HG03280 (cell line): ENCODE measurements around the gene HCFC1.
A peak's percentile ranks its signal among the peaks of the same experiment; 100 is the strongest.

ENCODE experiments used
- ATAC-seq: cut with Tn5 transposase; IDR thresholded peaks from one replicate; pipeline ENCODE4 v1.9.1; 2021; ENCODE audit warnings: mild to moderate bottlenecking, moderate library complexity; ENCODE audit not compliant: unreplicated experiment

The HCFC1 gene

GRCh38 chrX:153974726-153975286 lies 3.2 kb upstream of the HCFC1 start:
- no peak for ATAC-seq

DNA sequence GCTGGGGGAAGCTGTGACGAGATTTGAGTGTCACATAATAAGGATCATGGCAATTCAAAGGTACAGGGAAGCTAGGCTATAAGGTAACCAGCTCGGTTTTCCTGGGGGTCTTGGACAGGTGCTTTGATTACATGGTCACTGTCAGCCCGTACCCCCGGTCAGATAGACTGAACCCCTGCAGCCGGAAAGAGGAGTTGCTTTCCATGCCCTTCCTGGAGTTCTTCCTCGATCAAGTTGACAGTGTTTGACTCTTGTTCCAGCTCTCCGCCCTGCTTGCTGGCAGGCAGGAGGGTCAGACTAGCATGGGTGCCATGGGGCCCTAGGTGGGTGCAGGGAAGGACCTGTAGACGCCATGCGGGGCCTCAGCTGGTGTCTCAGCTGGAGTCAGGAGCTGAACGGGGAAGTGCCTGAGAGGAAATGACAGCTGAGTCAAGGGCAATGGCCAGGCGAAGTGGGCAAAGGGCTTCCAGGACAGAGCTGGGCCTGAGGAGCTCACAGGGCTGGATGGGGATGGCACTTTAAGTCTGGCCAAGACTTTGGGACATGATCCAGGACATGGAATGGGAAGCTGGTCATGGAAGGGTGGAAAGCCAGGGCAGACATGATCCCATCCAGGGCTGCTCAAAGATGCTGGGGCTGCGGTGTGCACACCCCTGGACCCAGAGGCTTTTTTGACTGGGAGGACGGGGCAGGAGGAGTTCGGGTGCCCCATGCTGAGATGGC lies 2.5 kb upstream of the HCFC1 start:
- ATAC-seq: no peak

DNA sequence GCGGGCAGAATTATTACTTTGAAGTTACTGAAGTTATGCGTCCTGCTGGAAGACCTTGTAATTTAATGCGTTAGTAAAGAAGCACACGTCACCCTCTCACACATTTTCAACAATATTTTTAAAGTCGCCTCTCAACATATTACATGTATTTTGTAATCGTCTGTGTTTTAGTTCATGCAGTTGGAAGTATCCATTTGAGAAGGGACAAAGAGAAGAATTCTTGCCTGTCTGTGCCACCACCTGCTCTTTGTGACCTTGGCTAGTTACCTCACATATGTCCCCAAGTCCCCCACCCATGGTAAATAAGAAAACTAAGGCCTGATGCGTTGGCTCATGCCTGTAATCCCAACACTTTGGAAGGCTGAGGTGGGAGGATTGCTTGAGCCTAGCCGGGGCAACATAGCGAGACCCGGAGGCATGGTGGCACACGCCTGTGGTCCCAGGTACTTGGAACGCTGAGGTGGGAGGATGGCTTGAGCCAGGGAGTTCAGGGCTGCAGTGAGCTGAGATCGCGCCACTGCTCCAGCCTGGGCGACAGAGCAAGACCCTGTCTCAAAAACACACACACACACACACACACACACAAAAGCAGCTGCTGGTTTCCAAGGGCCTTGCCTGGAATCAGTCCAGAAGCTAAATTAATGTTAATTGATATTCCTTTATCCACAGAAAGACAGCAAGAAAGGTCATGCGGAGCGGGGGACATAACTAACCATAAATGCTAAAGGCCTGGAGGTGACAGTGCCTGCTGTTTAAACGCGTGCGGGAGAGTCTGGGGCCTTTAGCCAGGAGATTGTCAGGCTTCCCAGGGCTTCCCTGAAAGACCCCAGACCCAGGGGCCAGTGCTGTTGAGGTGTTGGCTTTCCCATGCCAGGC lies 1.7 kb upstream of the HCFC1 start:
- ATAC-seq: no peak

- peak; percentile 54 for ATAC-seq
Observed at GRCh38 chrX:153972368-153973126, 929 bp upstream of the HCFC1 start, which contains the start of gene TMEM187. Gene TMEM187, plus strand, starts transcription at chrX:153972754. Its CDS starts 9,309 bp downstream, at chrX:153982063.

GRCh38 chrX:153971124-153971449 lies 531 bp downstream of the HCFC1 start:
- peak; percentile 34 for ATAC-seq

- no peak for ATAC-seq
Observed at GRCh38 chrX:153970357-153971123, 1.1 kb downstream of the HCFC1 start.

- no peak for ATAC-seq
Observed at GRCh38 chrX:153969904-153970356, 1.7 kb downstream of the HCFC1 start.

DNA sequence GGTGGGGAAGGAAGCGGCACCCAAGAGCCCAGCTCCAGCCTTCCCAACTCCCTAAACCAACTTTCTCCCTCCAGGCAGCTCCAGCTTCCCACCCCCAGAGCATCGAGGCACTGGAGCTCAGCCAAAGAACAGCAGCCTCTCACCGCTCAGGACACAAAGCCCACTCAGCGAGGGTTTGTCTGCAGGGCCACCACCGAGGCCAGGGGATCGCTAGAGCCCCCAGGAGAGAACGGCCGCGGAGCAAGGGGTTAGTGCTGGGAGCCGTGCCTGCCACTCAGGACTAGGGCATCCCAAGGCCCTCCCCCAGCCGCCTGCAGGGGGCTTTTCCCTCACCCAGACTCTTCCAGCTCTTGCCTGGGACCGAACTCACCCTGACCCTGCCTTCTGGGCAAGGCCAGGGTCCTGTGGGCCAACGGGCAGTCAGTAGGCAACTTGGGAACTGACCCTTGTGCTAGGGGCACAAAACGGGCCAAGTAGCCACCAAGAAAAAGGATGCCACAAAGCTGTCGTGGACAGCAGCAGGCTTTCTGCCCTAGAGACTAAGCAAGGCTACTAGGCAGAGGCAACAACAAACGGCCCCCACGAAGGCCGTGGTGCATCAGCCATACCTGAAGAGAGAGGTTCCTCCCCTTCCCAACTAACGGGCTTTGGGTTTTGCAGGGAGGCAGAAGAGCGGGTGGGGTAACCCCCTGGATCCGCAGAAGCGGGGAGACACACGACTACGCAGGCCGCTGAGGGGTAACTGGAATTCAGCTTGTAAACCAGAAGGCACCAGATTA lies 2.3 kb downstream of the HCFC1 start:
- ATAC-seq: no peak

DNA sequence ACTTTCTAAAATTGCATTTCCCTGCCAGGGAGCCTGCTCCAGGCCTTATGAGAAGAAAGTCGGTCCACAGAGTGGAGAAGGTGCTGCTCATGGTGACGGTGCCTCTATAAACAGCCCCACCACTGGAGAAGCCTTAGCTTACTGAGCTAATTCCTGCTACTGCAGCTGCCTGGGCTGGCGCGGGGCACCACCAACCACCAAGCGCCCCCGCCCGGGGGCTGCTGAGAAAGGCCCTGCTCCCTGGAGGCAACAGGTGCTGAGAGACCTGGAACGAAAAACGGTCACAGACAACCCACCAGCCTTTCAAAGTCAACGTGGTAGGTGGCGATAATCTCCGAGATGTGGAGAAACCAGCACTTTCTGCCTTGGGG lies 2.9 kb downstream of the HCFC1 start:
- no peak for ATAC-seq

DNA sequence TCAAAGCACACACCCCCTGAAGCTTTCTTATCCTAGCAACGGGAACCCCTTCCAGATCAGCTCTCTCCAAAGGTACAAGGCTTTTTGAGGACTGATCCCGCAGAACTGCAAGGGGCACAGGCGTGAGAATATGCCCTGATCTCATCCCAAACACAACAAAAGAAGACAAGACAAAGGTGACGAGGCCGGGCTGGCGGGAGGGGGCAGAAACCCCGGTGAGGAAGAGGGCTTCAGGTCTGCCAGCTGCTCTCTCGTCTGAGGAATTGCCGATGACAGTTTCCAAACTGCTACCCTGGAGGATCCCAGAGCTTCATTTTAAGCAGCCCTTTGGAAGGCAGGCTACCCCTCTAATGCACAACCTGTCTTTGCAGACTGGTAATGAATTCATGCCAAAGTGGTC lies 3.4 kb downstream of the HCFC1 start:
- no peak for ATAC-seq

GRCh38 chrX:153967536-153968224 lies 3.9 kb downstream of the HCFC1 start:
- no peak for ATAC-seq

DNA sequence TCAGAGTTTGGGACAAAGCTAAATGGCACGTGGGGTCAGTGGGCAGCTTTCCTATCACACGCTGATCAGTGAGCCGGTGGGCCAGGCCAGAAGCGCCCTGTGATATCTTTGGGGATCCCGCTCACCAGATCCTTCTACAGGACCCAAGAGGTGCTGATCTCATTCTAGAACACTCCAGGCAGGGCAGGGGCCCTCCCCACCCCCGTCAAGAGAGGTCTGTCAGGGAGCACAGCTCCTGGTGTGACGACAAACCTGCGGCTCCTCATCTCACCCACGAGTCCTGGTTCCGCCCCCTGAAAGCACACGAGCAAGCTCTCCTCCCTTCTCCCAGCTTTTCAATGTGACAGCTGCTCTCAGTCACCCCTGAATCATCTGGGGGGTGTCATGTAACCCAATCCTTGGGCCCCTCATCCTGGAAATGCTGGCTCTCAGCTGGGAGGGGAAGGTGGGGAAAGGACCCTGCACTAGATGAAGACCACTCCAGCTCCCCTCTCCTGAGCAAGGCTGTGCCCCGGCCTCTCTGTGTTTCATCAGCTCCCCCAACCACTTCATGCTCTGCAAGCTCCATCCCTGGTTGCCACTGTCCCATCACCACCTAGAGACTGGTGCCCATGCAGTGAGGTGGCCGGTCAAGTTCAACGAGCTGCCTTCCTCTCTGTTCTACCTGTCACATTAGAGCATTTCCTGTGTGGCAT lies 4.6 kb downstream of the HCFC1 start:
- ATAC-seq: no peak

DNA sequence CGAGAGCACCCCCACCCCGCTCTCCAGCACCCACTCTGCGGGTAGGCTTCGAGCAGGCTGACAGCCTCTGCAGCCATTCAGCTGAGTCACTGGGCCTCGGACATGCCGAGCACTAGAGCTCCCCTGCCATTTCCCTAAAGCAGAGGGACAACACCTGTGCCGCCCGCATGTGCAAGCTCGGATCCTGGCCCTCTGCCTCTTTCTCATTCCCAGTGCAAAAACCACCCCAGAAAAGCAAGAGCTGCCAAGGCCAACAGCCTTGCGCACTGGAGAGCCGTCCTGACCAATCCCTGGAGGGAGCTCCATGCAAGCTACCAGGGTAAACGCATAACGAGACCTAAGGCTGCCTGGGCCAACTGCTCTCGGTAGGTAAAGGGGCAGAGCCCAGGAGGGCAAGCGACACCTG lies 5.3 kb downstream of the HCFC1 start:
- ATAC-seq: no peak

DNA sequence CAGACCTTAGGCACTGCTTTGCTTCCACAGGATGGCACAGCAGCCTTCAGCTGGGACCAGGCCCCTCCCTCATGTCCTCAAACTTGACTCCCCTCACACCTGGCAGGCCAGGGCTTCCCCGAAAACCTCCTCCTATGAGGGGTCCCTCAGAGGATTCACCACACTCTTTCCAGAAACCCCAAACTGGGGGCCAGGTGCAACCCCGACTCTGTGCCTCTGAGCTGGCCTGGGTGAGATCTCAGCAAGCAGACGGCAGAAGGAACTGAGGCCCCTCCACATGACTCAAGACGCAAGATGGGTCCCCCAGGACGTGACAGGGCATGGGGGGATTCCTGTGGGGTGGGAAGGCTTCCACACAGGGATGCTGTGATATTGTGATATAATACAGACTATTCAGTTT lies 6.2 kb downstream of the HCFC1 start:
- no peak for ATAC-seq

DNA sequence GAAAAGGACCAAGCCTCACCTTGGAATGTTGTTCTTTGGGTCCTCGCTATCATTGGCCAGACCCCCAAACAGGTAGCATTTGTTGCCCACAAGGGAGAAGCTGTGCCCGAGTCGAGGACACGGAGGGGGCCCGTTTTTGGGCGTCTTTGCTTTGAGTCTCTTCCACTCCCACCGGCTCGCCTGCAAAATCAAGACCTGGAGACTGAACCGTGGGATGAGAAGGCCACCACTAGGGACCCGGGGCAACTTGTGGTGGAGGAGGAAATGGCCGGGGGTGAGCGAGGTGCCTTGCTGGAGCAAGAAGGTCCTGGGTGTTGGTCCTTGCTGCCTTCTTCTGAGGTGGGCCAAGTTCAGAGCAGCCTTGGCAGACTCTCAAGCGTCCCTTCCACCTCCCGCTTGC lies 7.5 kb downstream of the HCFC1 start:
- ATAC-seq: no peak

- ATAC-seq: no peak
Observed at GRCh38 chrX:153963546-153963945, 8.1 kb downstream of the HCFC1 start.

GRCh38 chrX:153961292-153961691 lies 10.3 kb downstream of the HCFC1 start:
- no peak for ATAC-seq

DNA sequence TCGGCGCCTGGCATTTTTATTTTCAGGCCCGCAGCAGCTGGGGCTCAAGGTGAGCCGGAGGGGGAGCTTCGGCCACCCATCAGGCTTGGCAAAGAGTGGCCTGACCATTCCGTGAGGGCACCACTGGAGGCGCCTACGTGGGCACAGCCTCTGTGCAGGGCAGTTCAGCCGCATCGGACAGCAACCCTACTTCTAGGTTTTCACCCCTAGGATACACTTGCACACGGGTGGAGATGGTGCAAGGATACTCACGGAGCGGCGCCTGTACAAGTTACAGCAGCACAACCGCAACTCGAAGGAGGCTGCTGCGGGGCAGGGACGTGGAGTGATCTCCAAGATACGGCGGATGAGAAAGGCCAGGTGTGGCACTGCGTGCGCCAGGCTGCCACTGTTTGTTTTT lies 10.8 kb downstream of the HCFC1 start:
- ATAC-seq: no peak
